Esophagus muscularis mucosa (tissue), 4 donors: Measurements from ENCODE around the gene SPATA46. TPM values are rescaled to one million over a fixed set of nuclear protein-coding genes. Genes with fewer than 3 reads are reported as not detected.

Source experiments
- DNase-seq: peaks from one replicate; pipeline ENCODE4 v3.0.0-alpha.2; 2017; ENCODE audit errors: extremely low spot score
- H3K27ac ChIP-seq, 4 donors: fragments of 200-600 bp; sonication (generic); replicated peaks in 1 of 4; 1 replicate in 3 of 4; 2 replicates in 1 of 4; pipeline ENCODE4 v1.5.1; 2016 to 2019; ENCODE audit warnings: mild to moderate bottlenecking in 1 of 4
- H3K27me3 ChIP-seq, 4 donors: fragments of 200-600 bp; sonication (generic); one replicate each; pipeline versions ENCODE4 v1.5.1 to v1.6.0; 2016 to 2019
- H3K36me3 ChIP-seq, 4 donors: fragments of 200-600 bp; sonication (generic); one replicate each; pipeline ENCODE4 v1.5.1; 2016 to 2019
- H3K4me1 ChIP-seq, 4 donors: fragments of 200-600 bp; sonication (generic); one replicate each; pipeline ENCODE4 v1.5.1; 2016 to 2019
- H3K4me3 ChIP-seq, 4 donors: fragments of 200-600 bp; sonication (generic); 1 replicate in 2 of 4; 2 replicates in 2 of 4; pipeline ENCODE4 v1.5.1; 2016 to 2019; ENCODE audit warnings: mild to moderate bottlenecking in 4 of 4, moderate library complexity in 1 of 4
- H3K9me3 ChIP-seq, 4 donors: fragments of 200-600 bp; sonication (generic); 1 replicate in 3 of 4; 2 replicates in 1 of 4; pipeline ENCODE4 v1.5.1; 2016 to 2019
- EP300 ChIP-seq: sonication (generic); formaldehyde crosslinking; IDR thresholded peaks from one replicate; pipeline ENCODE4 v1.6.1; 2017; ENCODE audit warnings: antibody characterized with exemption
- POLR2A ChIP-seq: fragments of 450-650 bp; IDR thresholded peaks from one replicate; pipeline ENCODE4 v1.6.1; 2017; ENCODE audit warnings: antibody characterized with exemption, moderate library complexity, mild to moderate bottlenecking, low read depth
- POLR2AphosphoS5 ChIP-seq, 2 donors: sonication (generic); formaldehyde crosslinking; IDR thresholded peaks; one replicate each; pipeline ENCODE4 v1.6.1; 2017; ENCODE audit warnings: antibody characterized with exemption in 2 of 2
- WGBS: methylation state at CpG from one replicate; pipeline ENCODE4 v1.1.5; 2018; 5-methylcytosine and 5-hydroxymethylcytosine counted together
- intact Hi-C: fragments of 100-400 bp; cut with DNase I; formaldehyde crosslinking; loops from one replicate; pipeline ENCODE4 v1.15.1; 2023
- total RNA-seq, 4 donors: library from RNA; depleted of rRNA; stranded (reverse); fragments of >200 nt; gene quantifications; one replicate each; pipeline versions ENCODE4 v1.1.0 to v1.2.1, GENCODE V29; 2016
- TF ChIP-seq, protein P1 (sequence below), 3 experiments: fragments of 200-600 bp in 2 of 3; fragments of 450-650 bp in 1 of 3; sonication (generic) in 2 of 3; IDR thresholded peaks; one replicate each; pipeline ENCODE4 v1.5.1; 2017 to 2019; ENCODE audit warnings: antibody characterized with exemption in 3 of 3, mild to moderate bottlenecking in 2 of 3, moderate library complexity in 1 of 3

The SPATA46 gene
- total RNA-seq, 4 donors from 2014 or later: not detected

DNA sequence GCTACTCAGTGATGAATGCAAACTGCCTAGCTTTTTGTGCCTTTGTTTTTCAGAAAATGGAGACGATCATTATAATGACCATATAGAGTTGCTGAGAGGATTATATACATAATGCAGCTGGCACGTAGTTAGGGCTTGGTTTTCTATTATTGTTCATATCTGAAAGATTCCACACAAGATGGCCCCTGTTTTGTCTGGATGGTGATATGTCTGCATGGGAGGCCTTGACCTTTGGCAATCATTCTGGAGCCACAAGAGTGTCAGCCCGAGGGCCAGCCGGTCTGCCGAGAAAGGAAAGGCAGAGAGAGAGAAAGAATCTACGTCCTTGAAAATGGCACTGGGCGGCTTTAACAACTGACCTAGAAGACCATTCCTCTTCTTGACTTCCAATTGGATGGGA, 41.0 kb upstream of the SPATA46 start:
- no peaks in the 10 kb centered on the region for H3K9me3 ChIP-seq
- H3K27me3 ChIP-seq: no peaks in the 10 kb centered on the region
- DNase-seq: no peak
- 92% methylated on average over 7 of the region's 7 CpGs for WGBS
- H3K27ac ChIP-seq: no peak overlapping the region
- TF ChIP-seq, protein P1, sequence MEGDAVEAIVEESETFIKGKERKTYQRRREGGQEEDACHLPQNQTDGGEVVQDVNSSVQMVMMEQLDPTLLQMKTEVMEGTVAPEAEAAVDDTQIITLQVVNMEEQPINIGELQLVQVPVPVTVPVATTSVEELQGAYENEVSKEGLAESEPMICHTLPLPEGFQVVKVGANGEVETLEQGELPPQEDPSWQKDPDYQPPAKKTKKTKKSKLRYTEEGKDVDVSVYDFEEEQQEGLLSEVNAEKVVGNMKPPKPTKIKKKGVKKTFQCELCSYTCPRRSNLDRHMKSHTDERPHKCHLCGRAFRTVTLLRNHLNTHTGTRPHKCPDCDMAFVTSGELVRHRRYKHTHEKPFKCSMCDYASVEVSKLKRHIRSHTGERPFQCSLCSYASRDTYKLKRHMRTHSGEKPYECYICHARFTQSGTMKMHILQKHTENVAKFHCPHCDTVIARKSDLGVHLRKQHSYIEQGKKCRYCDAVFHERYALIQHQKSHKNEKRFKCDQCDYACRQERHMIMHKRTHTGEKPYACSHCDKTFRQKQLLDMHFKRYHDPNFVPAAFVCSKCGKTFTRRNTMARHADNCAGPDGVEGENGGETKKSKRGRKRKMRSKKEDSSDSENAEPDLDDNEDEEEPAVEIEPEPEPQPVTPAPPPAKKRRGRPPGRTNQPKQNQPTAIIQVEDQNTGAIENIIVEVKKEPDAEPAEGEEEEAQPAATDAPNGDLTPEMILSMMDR (IDR thresholded peaks at IDR 0.05): no peak
- TF ChIP-seq EP300 (no peak), POLR2AphosphoS5 (IDR thresholded peaks at IDR 0.05) (no peak), POLR2A (no peak)
- intact Hi-C loops: no loop called here
- no peak overlapping the region for H3K4me3 ChIP-seq
- no peaks in the 10 kb centered on the region for H3K4me1 ChIP-seq
- no peaks in the 10 kb centered on the region for H3K36me3 ChIP-seq

DNA sequence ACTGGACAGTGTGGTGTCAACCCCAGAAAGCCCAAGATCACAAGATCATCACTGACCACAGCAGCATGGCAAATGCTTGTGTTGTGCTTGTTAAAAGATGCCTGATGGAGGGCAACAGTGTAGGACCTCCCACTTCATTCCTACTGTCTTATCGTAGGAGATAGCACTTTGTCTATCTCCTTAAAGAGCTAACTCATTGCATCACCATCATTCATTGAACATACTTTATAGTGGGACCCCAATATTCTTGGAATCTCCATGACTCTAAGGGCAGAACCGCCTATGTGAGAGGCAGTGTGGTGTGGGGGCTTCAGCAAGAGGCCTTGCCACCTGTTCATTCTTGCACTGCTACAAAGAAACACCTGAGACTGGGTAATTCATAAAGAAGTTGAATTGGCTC, 40.3 kb upstream of the SPATA46 start:
- no peak overlapping the region for H3K27ac ChIP-seq
- no peaks in the 10 kb centered on the region for H3K36me3 ChIP-seq
- H3K4me1 ChIP-seq: no peaks in the 10 kb centered on the region
- intact Hi-C loops: no loop called here
- WGBS: 83% methylated on average over 2 of the region's 2 CpGs
- no peak for TF ChIP-seq POLR2AphosphoS5 (IDR thresholded peaks at IDR 0.05)
- no peak for TF ChIP-seq POLR2A
- TF ChIP-seq, protein P1 (IDR thresholded peaks at IDR 0.05): no peak
- H3K27me3 ChIP-seq: no peaks in the 10 kb centered on the region
- no peak overlapping the region for H3K4me3 ChIP-seq
- no peaks in the 10 kb centered on the region for H3K9me3 ChIP-seq
- DNase-seq: no peak

DNA sequence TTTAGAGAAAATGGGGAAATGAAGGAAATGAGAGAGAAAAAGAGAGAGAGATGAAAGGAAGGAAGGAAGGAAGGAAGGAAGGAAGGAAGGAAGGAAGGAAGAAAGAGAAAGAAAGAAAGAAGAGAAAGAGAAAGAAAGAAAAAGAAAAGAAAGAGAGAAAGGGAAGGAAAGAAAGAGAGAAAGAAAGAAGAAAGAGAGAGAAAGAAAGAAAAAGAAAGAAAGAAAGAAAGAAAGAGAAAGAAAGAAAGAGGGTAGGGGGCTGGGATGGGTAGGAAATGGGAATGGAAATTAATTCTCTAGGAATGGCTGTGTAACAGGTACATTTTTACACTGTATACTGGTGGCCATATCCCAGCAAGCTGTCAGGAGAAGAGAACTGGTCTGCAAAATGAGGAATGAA, 39.6 kb upstream of the SPATA46 start:
- DNase-seq: no peak
- Histone ChIP-seq H3K9me3 (no peaks in the 10 kb centered on the region), H3K36me3 (no peaks in the 10 kb centered on the region), H3K27me3 (peaks cover 0 to 6% (median 0%) of the 10 kb centered on the region in 4 donors), H3K4me1 (no peaks in the 10 kb centered on the region), H3K27ac (no peak overlapping the region), H3K4me3 (no peak overlapping the region)
- TF ChIP-seq, protein P1 (IDR thresholded peaks at IDR 0.05): no peak
- TF ChIP-seq POLR2AphosphoS5 (IDR thresholded peaks at IDR 0.05) (no peak), POLR2A (no peak), EP300 (no peak)
- intact Hi-C loops: no loop called here

- no peak for DNase-seq
- no peaks in the 10 kb centered on the region for H3K36me3 ChIP-seq
- no peaks in the 10 kb centered on the region for H3K9me3 ChIP-seq
- no peak for TF ChIP-seq EP300
- TF ChIP-seq POLR2A: no peak
- no peak for TF ChIP-seq POLR2AphosphoS5 (IDR thresholded peaks at IDR 0.05)
- TF ChIP-seq, protein P1 (IDR thresholded peaks at IDR 0.05): no peak
- no peak within 1 kb of the TSS for H3K27ac ChIP-seq
- intact Hi-C loops: no loop called here
- no peaks in the 10 kb centered on the region for H3K4me1 ChIP-seq
- H3K4me3 ChIP-seq: no peak within 1 kb of the TSS
- WGBS: 69% methylated on average over 2 of the region's 3 CpGs
- H3K27me3 ChIP-seq: peaks cover 0 to 6% (median 0%) of the 10 kb centered on the region in 4 donors
Measured at GRCh38 chr1:162412002-162412401, 35.3 kb upstream of the SPATA46 start, which contains the start of gene SH2D1B. TSS of gene SH2D1B (minus strand) at chr1:162412136. CDS start at chr1:162412016, 120 bp downstream.

DNA sequence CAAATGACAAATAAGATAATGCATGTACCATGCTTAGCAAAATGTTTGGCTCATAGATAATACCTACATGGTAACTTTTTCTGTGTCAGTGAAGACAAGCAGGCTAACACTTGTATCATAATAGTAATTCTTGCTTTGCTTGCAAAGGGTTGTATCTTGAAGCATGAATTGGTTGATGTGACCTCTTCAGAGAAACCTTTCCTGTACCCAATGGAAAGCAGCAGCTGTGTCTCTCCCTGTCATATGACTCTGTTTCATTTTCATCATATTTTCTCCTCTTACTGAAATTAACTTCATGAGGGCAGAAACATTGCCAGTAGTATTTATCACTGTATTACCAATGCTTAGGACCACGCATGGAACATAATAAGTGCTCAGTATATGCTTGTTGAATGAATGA, 30.9 kb upstream of the SPATA46 start:
- Histone ChIP-seq H3K9me3 (no peaks in the 10 kb centered on the region), H3K4me1 (no peaks in the 10 kb centered on the region), H3K4me3 (no peak overlapping the region), H3K36me3 (no peaks in the 10 kb centered on the region), H3K27ac (no peak overlapping the region), H3K27me3 (peaks cover 0 to 6% (median 0%) of the 10 kb centered on the region in 4 donors)
- TF ChIP-seq EP300 (no peak), POLR2AphosphoS5 (IDR thresholded peaks at IDR 0.05) (no peak), POLR2A (no peak)
- TF ChIP-seq, protein P1 (IDR thresholded peaks at IDR 0.05): no peak
- DNase-seq: no peak
- WGBS: 90% methylated on average over 1 of the region's 1 CpG
- intact Hi-C loops: no loop called here
